KOPT-K1 (cell line): ENCODE results near the gene NAT10.

Experiments
- H3K27ac ChIP-seq: fragments of 200-600 bp; sonication (generic); 2 replicates; pipeline ENCODE4 v1.5.1; 2016; ENCODE audit warnings: antibody characterized with exemption, mild to moderate bottlenecking, low read depth, low read length; ENCODE audit not compliant: poor library complexity, severe bottlenecking
- H3K36me3 ChIP-seq: fragments of 200-600 bp; sonication (generic); 2 replicates; pipeline ENCODE4 v1.5.1; 2017; ENCODE audit warnings: antibody characterized with exemption, mild to moderate bottlenecking, low read length, moderate library complexity; ENCODE audit not compliant: insufficient read depth
- H3K9me3 ChIP-seq: fragments of 200-600 bp; sonication (generic); 2 replicates; pipeline ENCODE4 v1.5.1; 2017; ENCODE audit warnings: antibody characterized with exemption, low read length, mild to moderate bottlenecking; ENCODE audit not compliant: insufficient read depth, poor library complexity, severe bottlenecking

The NAT10 gene

DNA sequence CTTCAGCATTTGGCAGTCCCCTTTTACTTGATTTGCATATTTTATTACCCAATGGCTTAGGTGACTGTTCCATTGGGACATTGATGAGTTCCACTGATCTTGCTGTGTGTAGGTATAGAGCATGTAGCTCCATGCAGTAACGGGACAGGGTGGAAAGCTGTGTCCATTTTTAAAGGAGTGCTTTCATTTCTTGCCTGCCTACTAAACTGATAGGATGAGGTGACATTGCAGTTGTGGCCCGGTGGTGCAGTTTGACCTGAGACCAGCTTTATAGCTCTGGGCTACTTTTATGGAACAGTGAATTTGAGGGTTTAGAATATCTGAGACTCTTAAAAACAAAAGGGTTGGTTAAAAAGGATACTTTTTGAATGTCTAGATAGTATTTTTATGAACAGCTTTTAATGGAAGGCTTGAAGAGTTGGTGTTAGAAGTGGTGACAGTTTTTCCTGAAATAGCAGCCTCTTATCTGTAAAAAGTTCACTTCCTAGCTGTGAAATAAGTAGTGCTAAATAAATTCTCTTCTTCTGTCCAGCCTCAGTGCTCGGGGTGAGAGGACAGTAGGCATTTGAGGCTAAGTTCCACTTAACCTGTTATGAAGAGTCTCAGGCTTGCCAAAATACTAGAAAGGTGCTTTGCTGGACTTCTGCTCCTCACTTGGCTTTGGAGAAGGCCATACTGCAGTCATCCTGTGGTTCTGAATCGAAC, 27.0 kb downstream of the NAT10 start:
- H3K9me3 ChIP-seq, result no peaks in the 10 kb centered on the region
- peaks cover 100% of the 10 kb centered on the region for H3K36me3 ChIP-seq
- no peak overlapping the region for H3K27ac ChIP-seq

DNA sequence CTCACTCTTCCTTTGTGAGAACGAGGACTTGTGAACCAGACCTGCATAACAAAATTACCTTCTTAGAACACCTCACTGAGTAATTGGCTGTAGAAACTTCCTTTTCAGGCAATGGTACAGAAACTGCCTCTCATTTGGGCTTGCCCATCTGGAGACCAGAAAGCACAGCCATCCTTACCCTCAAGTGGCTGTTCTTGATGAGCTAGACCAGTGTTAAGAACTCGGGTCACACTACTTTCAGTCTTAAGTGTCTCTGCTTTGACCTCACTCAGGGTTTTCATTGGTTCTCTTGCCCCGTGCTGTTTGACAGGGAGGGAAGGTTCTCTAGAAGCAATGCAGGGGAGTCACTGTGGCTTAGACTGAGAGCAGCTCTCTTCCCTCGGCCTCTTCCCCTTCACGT, 29.3 kb downstream of the NAT10 start:
- Histone ChIP-seq H3K27ac (no peak overlapping the region), H3K36me3 (peaks cover 100% of the 10 kb centered on the region), H3K9me3 (no peaks in the 10 kb centered on the region)

DNA sequence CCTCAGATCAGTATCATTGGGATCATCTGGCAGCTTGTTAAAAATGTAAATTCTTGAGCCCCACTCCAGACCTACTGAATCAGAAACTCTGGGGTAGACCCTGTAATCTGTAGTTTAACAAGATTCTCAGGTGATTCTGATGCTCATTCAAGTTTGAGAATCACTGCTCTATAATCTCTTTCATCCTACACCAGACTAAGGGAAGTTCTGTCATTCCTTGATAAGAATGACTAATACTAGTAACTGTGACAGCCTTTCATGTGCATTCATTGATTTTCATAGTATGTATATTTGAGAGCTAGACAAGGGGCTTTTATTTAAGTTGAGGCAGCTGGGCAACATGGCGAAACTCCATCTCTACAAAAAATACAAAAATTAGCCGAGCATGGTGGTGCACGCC, 30.0 kb downstream of the NAT10 start:
- H3K27ac ChIP-seq, result no peak overlapping the region
- H3K36me3 ChIP-seq, result peaks cover 98% of the 10 kb centered on the region
- H3K9me3 ChIP-seq, result no peaks in the 10 kb centered on the region

DNA sequence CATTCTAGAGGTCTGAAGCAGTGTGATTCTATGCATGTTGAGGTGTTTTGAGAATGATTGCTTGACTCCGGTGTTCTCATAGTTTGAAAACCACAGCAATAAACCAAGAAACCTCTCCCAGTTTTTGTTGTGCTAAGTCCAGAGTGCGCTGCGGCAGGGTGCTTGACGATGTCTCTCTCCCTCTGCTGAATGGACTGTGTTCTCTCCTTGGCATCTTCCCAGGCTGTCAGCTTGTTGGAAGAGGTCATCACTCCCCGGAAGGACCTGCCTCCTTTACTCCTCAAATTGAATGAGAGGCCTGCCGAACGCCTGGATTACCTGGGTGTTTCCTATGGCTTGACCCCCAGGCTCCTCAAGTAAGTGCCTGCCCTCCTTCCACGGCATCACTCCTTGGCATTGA, 31.0 kb downstream of the NAT10 start:
- no peak overlapping the region for H3K27ac ChIP-seq
- H3K36me3 ChIP-seq, result peaks cover 98% of the 10 kb centered on the region
- H3K9me3 ChIP-seq, result no peaks in the 10 kb centered on the region

DNA sequence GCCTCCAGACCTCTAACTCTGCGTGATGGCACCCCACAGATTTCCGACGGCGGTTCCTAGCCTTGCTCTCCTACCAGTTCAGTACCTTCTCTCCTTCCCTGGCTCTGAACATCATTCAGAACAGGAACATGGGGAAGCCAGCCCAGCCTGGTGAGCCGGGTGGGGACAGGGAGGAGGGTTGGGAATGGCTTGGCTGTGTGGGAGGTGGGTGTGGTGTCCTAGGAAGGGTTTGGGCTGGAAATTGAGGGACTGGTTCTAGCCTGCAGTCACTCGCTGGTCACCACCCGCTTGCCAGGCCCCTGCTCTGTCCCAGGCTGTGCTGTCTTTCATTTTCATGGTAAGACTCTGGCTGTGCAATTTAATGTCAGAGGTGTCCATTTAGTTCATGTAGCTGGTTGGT, 33.9 kb downstream of the NAT10 start:
- Histone ChIP-seq H3K36me3 (peaks cover 98% of the 10 kb centered on the region), H3K9me3 (no peaks in the 10 kb centered on the region)

DNA sequence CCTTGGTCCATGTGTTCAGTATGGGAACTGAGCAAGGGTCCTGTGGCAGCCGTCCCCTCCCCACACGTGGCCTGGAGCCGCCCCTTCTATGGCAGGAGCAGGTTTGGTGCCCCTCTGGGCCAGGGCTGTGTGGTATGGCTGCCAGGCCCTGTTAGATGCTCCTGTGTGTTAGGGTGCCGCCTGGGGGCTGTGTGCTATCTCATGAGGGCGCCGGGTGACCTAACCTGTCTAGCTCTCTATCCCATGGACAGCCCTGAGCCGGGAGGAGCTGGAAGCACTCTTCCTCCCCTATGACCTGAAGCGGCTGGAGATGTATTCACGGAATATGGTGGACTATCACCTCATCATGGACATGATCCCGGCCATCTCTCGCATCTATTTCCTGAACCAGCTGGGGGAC, 34.7 kb downstream of the NAT10 start:
- Histone ChIP-seq H3K9me3 (no peaks in the 10 kb centered on the region), H3K27ac (no peak overlapping the region), H3K36me3 (peaks cover 98% of the 10 kb centered on the region)

More for the DNA sequence above, 33.9 kb downstream of the NAT10 start:
- no peak overlapping the region for H3K27ac ChIP-seq

DNA sequence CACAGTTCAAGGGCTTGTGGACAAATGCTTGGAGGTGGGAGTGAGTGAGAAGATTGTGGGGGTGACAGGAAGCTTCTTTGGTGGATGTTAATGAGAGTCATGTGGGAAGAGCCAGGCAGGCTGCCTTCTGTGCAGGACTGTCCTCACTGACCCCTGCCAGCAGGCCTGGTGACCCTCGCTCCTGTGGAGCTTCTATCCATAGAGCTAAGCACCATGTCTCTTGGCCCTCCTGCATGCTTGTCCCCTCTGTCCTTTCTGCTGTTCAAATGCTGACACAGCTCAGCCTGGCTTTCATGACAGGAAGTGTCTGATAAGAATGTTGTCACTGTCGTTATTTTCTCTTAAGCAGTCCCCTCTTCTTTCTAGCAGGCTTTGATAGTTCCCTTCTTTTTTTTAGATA, 37.6 kb downstream of the NAT10 start:
- H3K9me3 ChIP-seq, result no peaks in the 10 kb centered on the region
- no peak overlapping the region for H3K27ac ChIP-seq
- peaks cover 98% of the 10 kb centered on the region for H3K36me3 ChIP-seq

DNA sequence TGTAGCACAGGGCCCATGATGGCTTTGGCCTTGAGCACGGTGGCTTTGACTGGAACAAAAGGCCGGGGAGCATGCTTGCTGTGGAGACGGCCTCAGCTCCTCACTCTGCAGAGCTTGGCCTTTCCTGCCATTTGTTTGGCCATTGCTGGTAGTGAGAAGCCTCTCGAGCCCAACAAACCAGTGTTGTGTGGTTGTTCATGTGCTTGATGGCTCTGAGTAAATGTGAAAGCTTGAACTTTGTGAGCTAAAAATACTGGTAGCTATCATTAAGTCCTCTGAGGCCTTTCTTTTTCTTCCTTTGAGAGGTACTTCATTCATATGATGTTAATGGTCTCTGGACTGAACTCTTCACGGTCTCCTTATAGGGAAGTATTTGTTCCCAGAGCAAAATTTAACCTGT, 39.6 kb downstream of the NAT10 start:
- H3K36me3 ChIP-seq, result peaks cover 100% of the 10 kb centered on the region
- H3K9me3 ChIP-seq, result no peaks in the 10 kb centered on the region
- no peak overlapping the region for H3K27ac ChIP-seq

DNA sequence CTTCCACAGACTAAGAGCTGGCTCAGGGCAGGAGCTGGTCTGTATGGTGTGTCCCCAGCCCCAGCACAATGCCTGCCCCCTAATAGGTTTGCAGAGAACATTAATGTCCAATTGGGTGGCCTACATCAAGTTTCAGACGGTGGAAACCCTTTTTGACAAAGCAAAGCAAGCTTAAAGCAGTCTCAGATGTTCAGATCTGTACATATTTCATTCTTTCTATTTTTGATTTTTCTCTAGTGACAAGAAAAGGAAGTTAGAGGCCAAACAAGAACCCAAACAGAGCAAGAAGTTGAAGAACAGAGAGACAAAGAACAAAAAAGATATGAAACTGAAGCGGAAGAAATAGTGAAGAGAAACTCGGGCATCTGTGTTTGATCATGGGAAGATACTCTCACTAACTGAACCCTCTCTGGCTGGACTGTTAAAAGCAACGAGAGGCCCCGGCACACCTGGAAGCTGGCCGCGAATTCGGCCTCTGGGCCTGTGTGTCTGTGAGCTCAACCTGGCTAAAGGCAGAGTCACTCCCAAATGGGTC, 40.5 kb downstream of the NAT10 start:
- H3K9me3 ChIP-seq, result no peaks in the 10 kb centered on the region
- H3K36me3 ChIP-seq, result peaks cover 100% of the 10 kb centered on the region
- H3K27ac ChIP-seq, result no peak overlapping the region

DNA sequence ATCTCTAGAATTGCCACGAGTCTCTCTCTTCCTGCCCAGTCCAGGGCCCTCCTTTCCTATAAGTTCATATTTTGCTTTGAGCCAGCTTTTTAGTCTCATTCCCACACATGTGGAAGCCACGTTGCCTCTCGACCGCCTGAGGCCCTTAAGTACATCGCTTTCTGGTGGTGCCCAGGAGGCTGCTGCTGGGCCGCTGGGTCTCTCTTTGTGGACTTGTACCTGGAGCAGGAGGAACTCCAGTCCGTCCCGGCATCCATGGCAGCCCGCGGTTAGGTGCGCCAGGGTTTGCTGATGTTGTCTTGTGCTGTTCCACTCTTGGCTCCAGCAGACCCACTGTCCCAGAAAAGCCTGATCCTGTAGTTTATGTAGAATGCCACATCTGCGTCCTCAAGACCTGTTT, 41.0 kb downstream of the NAT10 start:
- Histone ChIP-seq H3K27ac (no peak overlapping the region), H3K9me3 (no peaks in the 10 kb centered on the region), H3K36me3 (peaks cover 100% of the 10 kb centered on the region)

DNA sequence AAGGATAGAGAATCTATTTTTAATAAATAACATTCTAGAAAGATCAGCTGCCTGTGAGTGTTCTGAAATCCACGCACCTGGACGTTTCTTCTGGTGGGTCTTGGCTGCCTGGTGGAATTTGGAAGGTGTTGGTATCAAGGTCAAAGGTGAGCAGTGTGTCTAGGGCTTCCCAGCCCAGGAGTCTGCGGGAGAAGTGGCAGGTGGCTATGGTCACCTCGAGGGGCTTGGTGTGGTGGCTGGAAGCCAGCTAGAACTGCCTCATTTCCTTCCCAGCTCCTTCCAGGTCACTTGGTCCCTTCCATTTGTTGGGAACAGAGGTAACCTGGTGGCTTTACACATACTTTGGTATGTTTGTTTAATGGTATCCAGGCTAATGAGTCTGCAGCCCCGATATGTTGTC, 41.4 kb downstream of the NAT10 start:
- Histone ChIP-seq H3K27ac (no peak overlapping the region), H3K36me3 (peaks cover 100% of the 10 kb centered on the region), H3K9me3 (no peaks in the 10 kb centered on the region)

DNA sequence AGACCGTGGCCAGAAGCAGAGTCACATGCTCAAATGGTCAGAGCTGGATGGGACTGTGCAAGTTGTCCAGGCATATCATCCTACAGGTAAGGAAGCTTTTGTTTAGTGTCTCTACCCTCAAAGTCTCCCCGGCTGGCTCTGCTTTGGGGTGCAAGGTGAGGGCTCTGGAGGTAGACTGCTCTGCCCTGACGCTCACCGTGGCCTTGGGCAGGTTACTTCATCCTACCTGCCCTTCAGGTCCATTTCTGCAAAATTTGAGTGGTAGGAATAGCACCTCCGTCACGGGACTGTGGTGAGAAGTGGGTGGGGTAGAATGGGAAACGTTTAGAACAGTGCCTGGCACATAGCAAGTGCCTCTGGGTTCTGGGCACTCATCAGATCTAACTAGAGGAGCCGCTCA, 42.2 kb downstream of the NAT10 start:
- Histone ChIP-seq H3K27ac (no peak overlapping the region), H3K36me3 (peaks cover 100% of the 10 kb centered on the region)

DNA sequence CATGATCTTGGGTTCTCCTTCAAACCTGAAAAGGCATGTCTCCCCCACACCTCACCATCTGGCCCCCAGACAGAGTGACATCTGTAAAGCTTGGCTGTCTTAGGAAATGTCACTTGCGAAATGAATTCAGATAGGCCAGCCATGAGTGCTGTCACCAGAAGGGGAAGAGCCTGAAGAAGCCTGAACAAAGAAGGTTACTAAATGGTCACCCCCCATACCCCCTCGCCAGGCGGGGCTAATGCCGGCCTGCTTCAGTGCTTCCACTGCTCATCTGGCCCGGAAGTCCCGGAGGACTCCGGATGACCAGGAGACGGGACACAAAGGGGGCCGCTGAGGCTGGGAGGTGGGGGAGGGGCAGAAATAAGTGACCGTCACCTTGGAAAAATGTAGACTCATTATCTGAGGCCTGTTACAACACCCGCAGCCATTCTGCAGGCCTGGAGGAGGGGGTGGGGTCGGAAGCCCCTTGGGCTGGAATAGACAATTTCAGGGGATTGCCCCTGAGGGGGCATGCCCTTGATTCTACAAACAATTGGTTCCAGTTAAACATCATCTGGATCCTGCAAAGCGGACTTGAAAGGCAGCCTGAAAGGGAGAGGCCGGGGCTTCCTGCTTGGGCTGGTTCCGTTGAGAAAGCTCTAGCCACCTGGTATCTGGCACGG, 43.2 kb downstream of the NAT10 start:
- no peak overlapping the region for H3K27ac ChIP-seq

More for the DNA sequence above, 42.2 kb downstream of the NAT10 start:
- H3K9me3 ChIP-seq, result no peaks in the 10 kb centered on the region

DNA sequence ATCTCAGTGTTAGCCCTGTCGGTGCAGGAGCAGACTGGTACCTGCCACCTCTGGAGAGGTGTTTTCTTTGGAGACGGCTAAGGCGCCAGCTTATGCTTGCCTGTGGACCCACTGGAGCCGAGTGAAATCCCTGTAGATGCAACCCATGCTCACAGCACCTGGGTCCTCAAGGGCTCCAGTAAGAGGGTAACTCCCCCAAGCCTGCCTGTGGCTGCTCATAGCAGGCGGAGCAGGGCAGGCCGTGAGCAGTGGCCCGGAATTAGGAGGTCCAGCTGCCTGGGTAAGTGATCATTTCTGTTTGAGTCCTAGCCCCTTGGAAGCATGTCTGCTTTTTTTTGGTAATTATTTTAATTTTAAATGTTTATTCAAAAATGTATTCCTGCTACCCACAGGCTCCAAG, 43.8 kb downstream of the NAT10 start:
- Histone ChIP-seq H3K27ac (no peak overlapping the region), H3K36me3 (peaks cover 99% of the 10 kb centered on the region), H3K9me3 (no peaks in the 10 kb centered on the region)

More for the DNA sequence above, 43.2 kb downstream of the NAT10 start:
- H3K9me3 ChIP-seq, result no peaks in the 10 kb centered on the region
- peaks cover 100% of the 10 kb centered on the region for H3K36me3 ChIP-seq

DNA sequence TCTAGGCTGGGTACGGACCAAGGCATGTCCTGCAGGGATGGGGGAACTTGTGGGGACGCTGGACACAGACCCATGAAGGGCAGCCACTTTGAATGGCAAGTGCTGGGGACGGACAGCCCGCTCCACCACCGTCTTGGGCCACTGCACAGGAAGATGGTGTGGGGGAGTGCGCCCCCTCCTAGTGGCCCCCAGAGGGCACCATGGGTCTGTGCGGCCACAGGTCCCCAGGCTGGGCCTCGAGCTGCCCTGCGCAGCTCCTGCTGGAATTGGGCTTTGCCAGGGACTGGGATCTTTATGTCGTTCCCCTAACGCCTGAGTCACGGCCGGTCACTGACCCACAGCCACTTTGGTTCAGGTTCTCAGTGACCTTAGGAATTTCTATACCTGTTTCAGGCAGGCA, 44.4 kb downstream of the NAT10 start:
- H3K36me3 ChIP-seq, result peaks cover 99% of the 10 kb centered on the region
- no peak overlapping the region for H3K27ac ChIP-seq
- no peaks in the 10 kb centered on the region for H3K9me3 ChIP-seq
